GM19467 (cell line): ENCODE data around the gene PARD3.

ENCODE experiments used
- ATAC-seq: cut with Tn5 transposase; IDR thresholded peaks from one replicate; pipeline ENCODE4 v1.9.1; 2021; ENCODE audit warnings: mild to moderate bottlenecking, moderate library complexity; ENCODE audit not compliant: unreplicated experiment

PARD3 gene

GRCh38 chr10:34247560-34247959 is 567.5 kb downstream of the PARD3 start:
- no peak for ATAC-seq

GRCh38 chr10:34244756-34245484 is 570.2 kb downstream of the PARD3 start:
- no peak for ATAC-seq

DNA sequence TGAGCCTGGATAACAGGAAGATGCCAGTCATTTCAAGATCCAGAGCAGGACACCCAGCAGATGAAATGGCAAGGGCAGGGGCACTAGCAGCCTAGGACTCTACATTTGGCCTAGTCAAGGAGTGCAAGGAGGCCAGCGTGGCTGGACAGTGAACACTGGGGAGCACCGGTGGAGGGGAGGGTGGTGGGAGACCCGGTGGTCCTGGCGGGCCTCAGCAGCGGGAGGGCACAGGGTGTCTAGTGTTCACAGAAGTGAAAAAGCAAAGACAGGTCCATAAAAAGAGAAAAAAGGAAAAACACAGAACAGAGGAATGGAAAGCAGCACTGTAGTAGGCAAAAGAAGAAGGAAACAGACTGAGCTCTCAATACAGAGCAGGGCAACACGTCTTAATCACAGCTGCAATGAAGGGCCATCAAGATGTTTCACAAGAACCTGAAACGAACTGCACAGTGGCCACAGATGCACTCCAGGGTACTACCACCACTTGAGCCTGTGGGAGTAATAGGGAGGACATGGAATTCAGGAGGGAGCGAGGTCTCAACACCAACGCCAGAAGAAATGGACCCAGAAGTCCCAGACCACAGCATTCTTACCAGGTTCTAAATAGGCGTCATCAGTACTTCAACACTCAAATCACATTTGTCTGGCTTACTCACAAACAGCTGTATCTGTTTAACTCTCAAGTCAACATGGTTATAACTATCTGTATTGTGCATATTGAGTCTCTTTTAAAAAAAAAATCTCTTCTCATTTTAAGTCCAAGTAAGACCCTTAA is 573.7 kb downstream of the PARD3 start:
- ATAC-seq: no peak

- ATAC-seq: no peak
These were observed 575.1 kb downstream of the PARD3 start for GRCh38 chr10:34240039-34240438.

DNA sequence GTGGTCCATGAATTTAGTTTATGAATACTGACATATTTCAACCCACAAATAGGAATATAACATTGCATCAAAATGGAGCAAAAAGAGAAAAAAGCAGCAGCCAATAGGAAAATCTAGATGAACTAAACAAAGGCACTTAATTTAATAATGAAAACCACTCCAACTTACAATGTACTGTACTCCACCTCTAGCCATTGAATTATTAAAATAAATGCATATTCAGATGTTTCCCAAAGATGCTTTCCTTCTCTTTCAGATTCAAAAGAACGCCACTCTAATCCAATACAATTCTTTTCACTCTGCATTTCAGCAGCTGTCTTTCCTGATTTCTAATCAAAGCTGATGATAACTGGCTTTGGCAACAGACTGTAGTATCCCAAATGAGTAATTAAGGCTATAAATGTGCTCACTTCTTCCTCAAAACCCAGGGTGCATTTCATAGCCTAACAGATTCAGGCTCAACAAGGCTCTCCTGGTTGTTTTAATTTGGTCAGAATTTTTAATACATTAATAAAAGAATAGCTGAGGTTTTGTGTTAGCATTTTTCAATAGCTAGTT is 577.1 kb downstream of the PARD3 start:
- no peak for ATAC-seq

DNA sequence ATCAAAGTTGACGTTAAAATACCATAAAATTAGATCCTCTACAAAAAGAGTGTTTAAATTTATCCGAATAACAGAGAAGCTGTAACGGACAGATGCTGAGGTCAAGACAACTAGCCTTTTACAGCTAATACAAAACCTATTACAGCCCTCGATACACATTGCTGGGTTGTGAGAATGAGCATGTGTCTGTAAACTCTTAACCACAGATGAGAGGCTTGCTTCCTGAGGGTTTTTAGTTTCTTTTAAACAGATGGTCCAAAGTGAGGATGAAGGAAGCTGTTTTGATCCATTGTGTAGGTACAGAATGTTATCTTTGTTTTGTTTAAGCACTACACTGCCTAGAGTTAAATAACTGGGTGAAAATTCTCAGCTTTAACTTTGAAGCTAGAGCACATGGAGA is 578.2 kb downstream of the PARD3 start:
- no peak for ATAC-seq

- no peak for ATAC-seq
These were observed 579.8 kb downstream of the PARD3 start for GRCh38 chr10:34235164-34235832.

- ATAC-seq: no peak
These were observed 582.6 kb downstream of the PARD3 start for GRCh38 chr10:34232481-34232880.

GRCh38 chr10:34231441-34232180 is 583.5 kb downstream of the PARD3 start:
- no peak for ATAC-seq

DNA sequence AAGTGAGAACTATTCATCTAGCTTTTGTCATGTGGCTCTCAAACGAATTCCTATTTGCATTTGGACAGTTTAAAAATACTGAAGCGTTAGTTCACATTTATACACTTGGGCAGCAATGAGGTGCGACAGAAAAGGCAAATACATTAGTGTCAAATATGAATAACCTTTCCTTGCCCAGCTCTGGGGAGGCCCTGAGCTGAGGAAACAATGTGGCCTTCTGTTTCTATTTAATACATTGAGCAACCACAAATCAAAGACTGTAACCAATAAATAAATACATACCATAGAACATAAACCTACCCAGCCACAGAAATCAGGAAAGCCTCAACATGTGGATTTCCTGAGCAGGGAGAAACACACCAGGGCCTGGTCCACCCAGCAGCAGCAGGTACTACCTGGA is 585.2 kb downstream of the PARD3 start:
- no peak for ATAC-seq

GRCh38 chr10:34228066-34228465 is 587.0 kb downstream of the PARD3 start:
- ATAC-seq: no peak

DNA sequence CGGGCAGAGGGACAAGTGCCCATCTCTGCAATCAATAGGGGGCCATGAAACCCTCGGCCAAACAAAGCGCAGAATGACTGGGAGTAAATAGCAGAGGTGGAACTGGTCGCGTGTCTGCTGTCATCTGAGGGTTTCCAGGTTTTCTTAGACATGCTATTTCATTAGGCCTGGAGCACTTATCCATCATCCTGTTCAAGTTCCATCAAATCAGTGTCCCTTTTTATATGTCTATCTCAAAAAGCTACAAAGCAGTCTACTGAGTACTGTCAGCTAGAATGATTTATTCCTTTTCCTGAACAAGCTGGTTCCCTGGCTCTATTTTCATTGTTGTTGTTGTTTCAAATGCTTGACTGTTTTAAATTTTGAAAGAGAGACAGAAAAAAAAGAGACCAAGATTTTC is 590.5 kb downstream of the PARD3 start:
- no peak for ATAC-seq

- ATAC-seq: no peak
These were observed 591.4 kb downstream of the PARD3 start for GRCh38 chr10:34223658-34224057.

DNA sequence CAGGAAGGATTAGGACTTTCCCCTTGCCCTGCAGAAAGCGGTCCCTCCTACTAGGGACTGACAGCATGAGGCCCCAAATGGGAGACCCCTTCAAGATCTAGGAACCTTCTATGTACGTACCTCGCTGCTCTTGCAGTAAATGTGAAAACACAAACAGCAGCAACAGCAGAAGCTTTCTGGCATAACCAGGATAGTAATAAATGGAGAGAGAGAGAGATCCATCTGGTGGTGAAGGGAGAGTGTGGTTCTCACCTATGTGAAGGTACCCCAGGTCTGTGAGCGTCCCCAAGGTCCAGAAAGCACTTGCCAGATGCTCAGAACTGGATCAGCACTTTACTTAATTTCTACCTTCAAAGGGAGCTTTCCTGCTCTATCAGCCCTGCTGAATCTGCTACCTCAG is 592.7 kb downstream of the PARD3 start:
- no peak for ATAC-seq

DNA sequence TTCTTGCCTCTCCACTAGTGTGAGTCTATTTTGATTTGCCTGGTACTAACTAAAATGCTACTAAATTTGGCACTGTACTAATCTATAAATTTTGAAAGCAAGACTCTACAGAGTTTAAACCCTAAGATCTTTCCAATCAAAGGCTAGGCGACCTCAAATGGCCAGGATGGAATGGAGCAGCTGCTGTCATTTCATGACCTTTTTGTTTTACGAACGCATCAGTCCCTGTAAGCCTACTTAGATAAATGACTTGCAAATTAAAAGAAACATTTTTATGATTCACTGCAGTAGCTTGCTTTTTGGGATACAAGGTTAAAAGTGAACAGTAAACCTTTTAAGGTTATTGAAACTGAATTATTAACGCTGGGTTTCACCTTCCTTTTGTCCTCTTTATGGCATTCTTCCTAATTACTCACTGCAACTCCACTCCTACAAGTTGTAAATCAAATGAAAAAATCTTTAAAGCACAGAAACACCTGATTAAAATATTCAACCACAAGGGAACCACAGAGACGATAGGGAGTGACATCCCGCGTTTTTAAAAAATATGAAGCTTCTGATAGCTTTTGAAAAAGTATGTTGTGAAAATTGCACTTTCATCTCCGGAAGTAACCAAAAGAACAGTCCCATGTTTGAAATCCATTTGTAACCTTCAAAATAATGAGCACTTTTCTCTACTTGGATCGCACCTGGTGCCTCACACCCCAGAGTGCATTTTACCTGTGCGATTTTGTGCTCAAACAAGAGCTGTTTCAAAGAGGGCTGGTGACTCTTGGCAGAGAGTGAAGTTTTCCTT is 595.1 kb downstream of the PARD3 start:
- no peak for ATAC-seq

GRCh38 chr10:34217524-34217923 is 597.6 kb downstream of the PARD3 start:
- no peak for ATAC-seq

DNA sequence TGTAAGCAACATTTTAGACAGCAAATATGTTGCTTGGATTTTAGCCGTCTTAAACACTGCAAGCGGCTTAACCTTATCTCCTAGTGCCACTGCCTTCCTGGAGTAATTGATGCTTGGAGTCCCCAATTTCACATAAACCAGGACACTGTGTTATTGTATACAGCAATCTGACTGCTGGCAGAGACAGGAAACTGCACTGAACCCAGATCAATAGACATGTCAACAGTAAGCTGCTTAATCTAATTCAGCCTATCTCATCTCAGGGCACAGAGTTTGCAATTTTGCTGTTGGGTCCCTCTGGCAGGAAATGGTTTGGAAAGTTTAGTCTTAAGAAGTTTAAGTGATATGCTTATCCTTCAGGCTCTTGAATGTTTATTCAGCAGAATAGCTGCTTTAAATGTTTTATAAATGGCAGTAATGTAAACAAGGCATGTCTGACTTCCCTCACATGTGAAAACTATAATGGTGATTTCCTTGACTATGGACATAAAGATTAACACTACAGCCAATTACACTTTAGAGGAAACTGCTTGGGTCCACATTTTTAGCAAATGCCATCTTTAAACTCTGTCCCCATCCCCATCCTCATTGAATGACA is 598.6 kb downstream of the PARD3 start:
- ATAC-seq: no peak

GRCh38 chr10:34213805-34214197 is 601.3 kb downstream of the PARD3 start:
- ATAC-seq: no peak

GRCh38 chr10:34213193-34213804 is 601.8 kb downstream of the PARD3 start:
- no peak for ATAC-seq
